HepG2 (cell line): ENCODE results near the gene SPATA25. TPM values are rescaled to one million over a fixed set of nuclear protein-coding genes. Genes with fewer than 3 reads are reported as not detected.

Experiments
- ARNT ChIP-seq: fragments of 450-650 bp; IDR thresholded peaks from 2 replicates; pipeline ENCODE4 v1.6.1; 2017
- ATF3 ChIP-seq: sonication (generic); formaldehyde crosslinking; IDR thresholded peaks from 2 replicates; pipeline ENCODE4 v1.4.0; 2020; ENCODE audit warnings: missing genetic modification reagents
- ATF7-NPFF ChIP-seq: sonication (generic); formaldehyde crosslinking; IDR thresholded peaks from 2 replicates; pipeline ENCODE4 v1.8.1; 2023; ENCODE audit warnings: mild to moderate bottlenecking, low read depth, missing genetic modification reagents, moderate library complexity
- DBP ChIP-seq: sonication (generic); formaldehyde crosslinking; IDR thresholded peaks from 2 replicates; pipeline ENCODE4 v1.4.0; 2020; ENCODE audit warnings: missing genetic modification reagents; ENCODE audit errors: not compliant biosample characterization
- ELF4 ChIP-seq: sonication (generic); formaldehyde crosslinking; IDR thresholded peaks from 2 replicates; pipeline ENCODE4 v1.5.0; 2020; ENCODE audit warnings: missing genetic modification reagents, mild to moderate bottlenecking, moderate library complexity, borderline replicate concordance
- FIP1L1 ChIP-seq: fragments of 200-400 bp; formaldehyde crosslinking; IDR thresholded peaks from 2 replicates; pipeline ENCODE4 v1.6.1; 2018; ENCODE audit warnings: low read depth, mild to moderate bottlenecking, low read length, moderate library complexity, borderline replicate concordance; ENCODE audit not compliant: insufficient read depth
- FOXO1 ChIP-seq: sonication (generic); formaldehyde crosslinking; IDR thresholded peaks from 2 replicates; pipeline ENCODE4 v1.4.0; 2020; ENCODE audit warnings: missing genetic modification reagents
- KLF9 ChIP-seq: IDR thresholded peaks from 2 replicates; pipeline ENCODE4 v1.6.1; 2016; ENCODE audit warnings: low read depth
- MEIS1 ChIP-seq: sonication (generic); formaldehyde crosslinking; IDR thresholded peaks from 2 replicates; pipeline ENCODE4 v1.9.0; 2021; ENCODE audit warnings: mild to moderate bottlenecking, missing genetic modification reagents, moderate library complexity, borderline replicate concordance
- MXD1 ChIP-seq: sonication (generic); formaldehyde crosslinking; IDR thresholded peaks from 2 replicates; pipeline ENCODE4 v1.4.0; 2020; ENCODE audit warnings: mild to moderate bottlenecking, missing genetic modification reagents
- NR3C1 ChIP-seq: sonication (generic); formaldehyde crosslinking; IDR thresholded peaks from 2 replicates; pipeline ENCODE4 v1.4.0; 2020; ENCODE audit warnings: missing genetic modification reagents
- REPIN1 ChIP-seq: sonication (generic); formaldehyde crosslinking; IDR thresholded peaks from 2 replicates; pipeline ENCODE4 v1.8.0; 2022; ENCODE audit warnings: missing genetic modification reagents, low read depth, mild to moderate bottlenecking, borderline replicate concordance
- RNF2 ChIP-seq: fragments of 450-650 bp; conservative IDR thresholded peaks from 2 replicates; pipeline ENCODE4 v1.6.1; 2016; ENCODE audit warnings: low read depth
- SNAPC2 ChIP-seq: sonication (generic); formaldehyde crosslinking; IDR thresholded peaks from 2 replicates; pipeline ENCODE4 v1.8.1; 2022; ENCODE audit warnings: mild to moderate bottlenecking, missing genetic modification reagents
- ZNF207 ChIP-seq: fragments of 450-650 bp; IDR thresholded peaks from 2 replicates; pipeline ENCODE4 v1.6.1; 2016; ENCODE audit warnings: antibody characterized with exemption, borderline replicate concordance
- ZNF382 ChIP-seq: sonication (generic); formaldehyde crosslinking; IDR thresholded peaks from 2 replicates; pipeline ENCODE4 v1.5.0; 2020; ENCODE audit warnings: missing genetic modification reagents, mild to moderate bottlenecking, borderline replicate concordance
- ZNF414 ChIP-seq: sonication (generic); formaldehyde crosslinking; IDR thresholded peaks from 2 replicates; pipeline ENCODE4 v1.5.0; 2020; ENCODE audit warnings: missing genetic modification reagents
- ZNF503 ChIP-seq: sonication (generic); formaldehyde crosslinking; IDR thresholded peaks from 2 replicates; pipeline ENCODE4 v1.4.0; 2020; ENCODE audit warnings: missing genetic modification reagents
- ZNF773 ChIP-seq: sonication (generic); formaldehyde crosslinking; IDR thresholded peaks from 2 replicates; pipeline ENCODE4 v1.4.0; 2020; ENCODE audit warnings: missing genetic modification reagents, borderline replicate concordance
- ZNF839 ChIP-seq: sonication (generic); formaldehyde crosslinking; IDR thresholded peaks from 2 replicates; pipeline ENCODE4 v1.4.0; 2020; ENCODE audit warnings: missing genetic modification reagents, mild to moderate bottlenecking, borderline replicate concordance
- ZSCAN21 ChIP-seq: sonication (generic); formaldehyde crosslinking; IDR thresholded peaks from 2 replicates; pipeline ENCODE4 v1.8.0; 2022; ENCODE audit warnings: mild to moderate bottlenecking, missing genetic modification reagents, moderate library complexity, borderline replicate concordance
- polyA plus RNA-seq, 8 experiments: library from polyadenylated mRNA; depleted of rRNA in 3 of 8; stranded (reverse) in 7 of 8; unstranded in 1 of 8; fragments of >200 nt; fragmentation: Illumina TruSeq in 4 of 8; extraction: Trizol in 4 of 8; gene quantifications; 2 replicates each; pipeline versions ENCODE4 v1.2.1 to v1.2.3, GENCODE V29; 2011 to 2016; ENCODE audit warnings: low read depth in 4 of 8, missing spikeins in 1 of 8, mixed read lengths in 1 of 8; ENCODE audit not compliant: insufficient read depth in 1 of 8
- total RNA-seq, 5 experiments: library from RNA; depleted of rRNA; stranded (reverse); fragments of >200 nt; fragmentation: Illumina TruSeq; extraction: Trizol; gene quantifications; 2 replicates each; pipeline ENCODE4 v1.2.3, GENCODE V29; 2016; ENCODE audit warnings: low read depth in 1 of 5
- TF ChIP-seq, protein P1 (sequence below): sonication (generic); formaldehyde crosslinking; IDR thresholded peaks from 2 replicates; pipeline ENCODE4 v1.4.0; 2020; ENCODE audit warnings: missing genetic modification reagents

SPATA25 gene
- total and polyA plus RNA-seq, 2 of the 13 experiments (the other 11 are each of a cell fraction or from before 2014, with no cell fraction given), result 4.8 to 7.6 TPM

DNA sequence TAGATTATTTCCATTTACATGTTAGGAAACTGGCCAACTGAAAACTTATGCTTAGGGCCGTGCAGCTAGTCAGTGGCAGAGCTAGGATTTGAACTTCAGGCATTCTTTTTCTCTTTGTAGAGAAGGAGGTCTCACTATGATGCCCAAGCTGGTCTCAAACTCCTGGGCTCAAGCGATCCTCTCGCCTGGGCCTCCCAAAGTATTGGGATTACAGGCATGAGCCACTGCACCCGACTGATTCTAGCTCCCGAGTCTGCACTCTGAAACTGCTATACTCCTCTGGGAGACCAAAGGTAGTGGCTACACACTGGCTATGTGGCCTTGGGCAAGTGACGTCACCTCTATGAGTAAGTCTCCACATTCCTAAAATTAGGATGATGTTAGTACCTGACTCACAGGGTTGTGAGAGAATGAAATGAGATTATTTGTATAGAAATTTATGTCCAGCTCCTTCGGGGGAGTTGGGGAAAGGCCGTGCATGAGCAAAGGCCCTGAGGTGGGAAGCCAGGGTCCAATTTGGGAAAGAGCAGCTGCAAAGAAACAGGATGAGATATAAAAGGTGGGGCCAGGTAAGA, 18.2 kb upstream of the SPATA25 start (continued):
- TF ChIP-seq ZNF839 (CRISPR knock-in tag), result no peak
- TF ChIP-seq REPIN1 (CRISPR knock-in tag), result no peak
- peak; percentile 93 for TF ChIP-seq ATF3
- no peak for TF ChIP-seq ZNF414
- no peak for TF ChIP-seq ELF4 (CRISPR knock-in tag)
- no peak for TF ChIP-seq RNF2
- TF ChIP-seq KLF9, result no peak
- TF ChIP-seq, protein P1, sequence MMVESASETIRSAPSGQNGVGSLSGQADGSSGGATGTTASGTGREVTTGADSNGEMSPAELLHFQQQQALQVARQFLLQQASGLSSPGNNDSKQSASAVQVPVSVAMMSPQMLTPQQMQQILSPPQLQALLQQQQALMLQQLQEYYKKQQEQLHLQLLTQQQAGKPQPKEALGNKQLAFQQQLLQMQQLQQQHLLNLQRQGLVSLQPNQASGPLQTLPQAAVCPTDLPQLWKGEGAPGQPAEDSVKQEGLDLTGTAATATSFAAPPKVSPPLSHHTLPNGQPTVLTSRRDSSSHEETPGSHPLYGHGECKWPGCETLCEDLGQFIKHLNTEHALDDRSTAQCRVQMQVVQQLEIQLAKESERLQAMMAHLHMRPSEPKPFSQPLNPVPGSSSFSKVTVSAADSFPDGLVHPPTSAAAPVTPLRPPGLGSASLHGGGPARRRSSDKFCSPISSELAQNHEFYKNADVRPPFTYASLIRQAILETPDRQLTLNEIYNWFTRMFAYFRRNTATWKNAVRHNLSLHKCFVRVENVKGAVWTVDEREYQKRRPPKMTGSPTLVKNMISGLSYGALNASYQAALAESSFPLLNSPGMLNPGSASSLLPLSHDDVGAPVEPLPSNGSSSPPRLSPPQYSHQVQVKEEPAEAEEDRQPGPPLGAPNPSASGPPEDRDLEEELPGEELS (CRISPR knock-in tag), result no peak
- no peak for TF ChIP-seq FIP1L1
- no peak for TF ChIP-seq MXD1 (CRISPR knock-in tag)
- no peak for TF ChIP-seq ARNT
- no peak for TF ChIP-seq ZSCAN21 (CRISPR knock-in tag)
- TF ChIP-seq ZNF382 (CRISPR knock-in tag), result no peak
- no peak for TF ChIP-seq ZNF773
- TF ChIP-seq NR3C1, result no peak
- no peak for TF ChIP-seq FOXO1 (CRISPR knock-in tag)
- TF ChIP-seq SNAPC2 (CRISPR knock-in tag), result no peak
- TF ChIP-seq ZNF503 (CRISPR knock-in tag), result no peak
- TF ChIP-seq MEIS1 (CRISPR knock-in tag), result no peak
- no peak for TF ChIP-seq DBP (CRISPR knock-in tag)
- no peak for TF ChIP-seq ATF7-NPFF (CRISPR knock-in tag)
- TF ChIP-seq ZNF207, result no peak
